HUES48 (cell line): ENCODE measurements around the gene ACD.
"Not testable (repeated sequence)": the region's sequence is repeated elsewhere in the genome, so short reads cannot be mapped to it uniquely, and the experiment has no call there.

Source experiments
- H3K27ac ChIP-seq: one replicate; pipeline ENCODE4 v1.7.0; 2013; ENCODE audit warnings: low read depth, low read length, inconsistent platforms
- H3K27me3 ChIP-seq: 2 replicates; pipeline ENCODE4 v1.6.1; 2013; ENCODE audit warnings: mild to moderate bottlenecking, low read length; ENCODE audit not compliant: control insufficient read depth, insufficient read depth
- H3K36me3 ChIP-seq: 2 replicates; pipeline ENCODE4 v1.6.1; 2013; ENCODE audit warnings: low read length; ENCODE audit not compliant: control insufficient read depth, insufficient read depth
- H3K4me1 ChIP-seq: 2 replicates; pipeline ENCODE4 v1.6.1; 2013; ENCODE audit warnings: mild to moderate bottlenecking, low read length; ENCODE audit not compliant: control insufficient read depth, insufficient read depth
- H3K4me3 ChIP-seq: 2 replicates; pipeline ENCODE4 v1.5.1; 2013; ENCODE audit warnings: mild to moderate bottlenecking, low read depth, low read length
- H3K9ac ChIP-seq: 2 replicates; pipeline ENCODE4 v1.6.1; 2013; ENCODE audit warnings: mild to moderate bottlenecking, low read depth, low read length, moderate library complexity
- H3K9me3 ChIP-seq: 2 replicates; pipeline ENCODE4 v1.6.1; 2013; ENCODE audit warnings: low read length; ENCODE audit not compliant: control insufficient read depth, insufficient read depth

ACD gene

DNA sequence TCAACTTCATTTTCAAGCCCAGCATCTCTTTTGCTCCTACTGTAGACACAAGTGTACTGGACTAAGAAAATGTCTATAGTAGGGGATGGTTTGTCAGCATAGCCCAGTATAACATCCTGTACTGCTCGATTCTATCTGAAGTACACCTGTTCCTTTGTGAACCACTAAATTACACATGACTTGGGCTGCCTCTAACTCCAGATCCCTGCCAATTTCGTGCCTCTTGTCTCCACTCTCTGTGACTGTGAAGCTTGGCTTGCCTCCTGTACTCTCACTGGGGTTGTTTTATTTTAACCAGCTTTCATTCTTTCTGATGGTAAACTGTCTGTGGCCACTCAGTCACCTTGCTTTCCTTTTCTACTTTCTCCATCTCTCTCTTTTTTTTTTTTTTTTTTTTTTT, 34.6 kb upstream of the ACD start:
- no peaks in the 10 kb centered on the region for H3K36me3 ChIP-seq
- H3K4me3 ChIP-seq: no peak overlapping the region
- no peaks in the 10 kb centered on the region for H3K27me3 ChIP-seq
- H3K9me3 ChIP-seq: no peaks in the 10 kb centered on the region
- H3K9ac ChIP-seq: no peak overlapping the region
- no peak overlapping the region for H3K27ac ChIP-seq
- no peaks in the 10 kb centered on the region for H3K4me1 ChIP-seq

DNA sequence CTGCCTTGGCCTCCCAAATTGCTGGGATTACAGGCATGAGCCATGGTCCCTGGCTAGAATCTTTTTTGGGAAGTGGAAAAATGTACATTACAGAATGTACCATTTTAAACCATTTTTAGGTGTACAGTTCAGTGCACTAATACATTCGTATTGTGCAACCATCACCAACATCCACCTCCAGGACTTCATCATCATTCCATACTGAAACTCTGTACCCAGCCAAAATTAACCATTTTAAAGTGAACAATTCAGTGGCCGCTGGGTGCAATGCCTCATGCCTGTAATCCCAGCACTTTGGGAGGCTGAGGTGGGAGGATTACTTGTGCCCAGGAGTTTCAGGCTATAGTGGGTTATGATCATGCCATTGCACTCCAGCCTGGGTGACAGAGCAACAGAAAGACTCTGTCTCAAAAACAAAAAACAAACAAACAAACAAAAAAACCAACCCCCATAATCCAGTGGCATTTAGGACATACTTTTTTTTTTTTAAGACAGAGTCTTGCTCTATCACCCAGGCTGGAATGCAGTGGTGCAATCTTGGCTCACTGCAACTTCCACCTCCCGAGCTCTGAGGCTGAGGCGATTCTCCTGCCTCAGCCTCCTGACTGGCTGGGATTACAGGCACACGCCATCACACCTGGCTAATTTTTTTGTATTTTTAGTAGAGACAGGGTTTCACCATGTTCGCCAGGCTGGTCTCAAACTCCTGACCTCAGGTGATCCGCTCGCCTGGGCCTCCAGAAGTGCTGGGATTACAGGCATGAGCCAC, 33.6 kb upstream of the ACD start:
- not testable (repeated sequence) for H3K9ac ChIP-seq, H3K27me3 ChIP-seq, H3K9me3 ChIP-seq, H3K36me3 ChIP-seq, H3K27ac ChIP-seq, H3K4me3 ChIP-seq, H3K4me1 ChIP-seq

GRCh38 chr16:67685388-67686112, 25.5 kb upstream of the ACD start:
- H3K36me3 ChIP-seq: peaks cover 38% of the 10 kb centered on the region
- no peak overlapping the region for H3K9ac ChIP-seq
- no peak overlapping the region for H3K27ac ChIP-seq
- H3K9me3 ChIP-seq: no peaks in the 10 kb centered on the region
- no peak overlapping the region for H3K4me3 ChIP-seq
- H3K4me1 ChIP-seq: no peaks in the 10 kb centered on the region
- no peaks in the 10 kb centered on the region for H3K27me3 ChIP-seq

DNA sequence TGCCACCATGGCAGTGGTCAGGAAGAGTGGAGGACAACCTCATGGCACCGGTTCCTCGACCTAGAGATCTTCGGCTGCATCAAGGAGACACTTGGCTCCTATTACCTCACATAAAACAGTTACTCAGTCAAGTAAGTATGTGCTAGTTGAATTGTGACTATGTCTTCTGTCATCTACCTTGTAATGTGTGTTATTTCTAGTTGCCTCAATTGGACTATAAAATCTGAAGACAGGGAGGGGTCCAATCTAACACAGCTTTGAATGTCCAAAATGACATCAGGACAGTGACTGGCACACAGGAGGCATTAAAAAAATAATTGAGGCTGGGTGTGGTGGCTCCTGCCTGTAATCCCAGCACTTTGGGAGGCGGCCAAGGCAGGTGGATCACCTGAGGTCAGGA, 23.7 kb upstream of the ACD start:
- H3K9me3 ChIP-seq: no peaks in the 10 kb centered on the region
- H3K36me3 ChIP-seq: peaks cover 38% of the 10 kb centered on the region
- H3K9ac ChIP-seq: no peak overlapping the region
- no peak overlapping the region for H3K4me3 ChIP-seq
- no peak overlapping the region for H3K27ac ChIP-seq
- H3K4me1 ChIP-seq: no peaks in the 10 kb centered on the region
- H3K27me3 ChIP-seq: no peaks in the 10 kb centered on the region

DNA sequence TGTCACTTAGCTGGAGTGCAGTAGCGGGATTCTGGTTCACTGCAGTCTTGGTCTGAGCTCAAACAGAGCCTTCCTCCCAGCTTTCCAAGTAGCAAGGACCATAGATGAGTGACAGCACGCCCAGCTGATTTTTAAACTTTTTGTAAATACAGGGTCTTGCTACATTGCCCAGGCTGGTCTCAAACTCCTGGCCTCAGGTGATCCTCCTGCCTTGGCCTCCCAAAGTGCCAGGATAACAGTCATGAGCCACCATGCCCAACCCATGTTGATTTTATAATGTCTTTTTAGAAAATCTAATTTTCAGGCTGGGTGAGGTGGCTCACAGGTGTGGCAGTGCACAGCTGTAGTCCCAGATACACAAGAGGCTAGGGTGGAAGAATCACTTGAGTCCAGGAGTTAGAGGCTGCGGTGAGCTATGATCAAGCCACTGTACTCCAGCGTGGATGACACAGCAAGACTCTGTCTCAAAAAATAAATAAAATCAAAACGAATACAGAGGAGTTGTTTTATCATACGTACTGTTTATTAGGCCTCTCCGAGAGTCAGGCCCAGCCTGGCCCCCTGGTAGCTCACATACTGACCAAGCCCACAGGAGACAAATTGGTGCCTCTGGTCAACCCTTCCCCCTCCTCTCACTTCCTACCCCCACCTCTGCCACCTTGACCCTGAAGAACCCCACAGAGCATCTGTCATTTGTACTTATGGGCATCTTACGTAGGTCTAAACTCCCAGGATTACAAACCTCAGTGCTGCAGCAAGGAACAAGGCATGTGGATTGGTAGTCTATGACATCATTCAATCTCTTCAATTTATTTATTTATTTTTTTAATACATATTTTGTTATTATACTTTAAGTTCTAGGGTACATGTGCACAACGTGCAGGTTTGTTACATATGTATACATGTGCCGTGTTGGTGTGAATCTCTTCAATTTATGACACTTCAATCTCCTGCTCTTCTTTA, 20.2 kb upstream of the ACD start:
- H3K4me1 ChIP-seq: no peaks in the 10 kb centered on the region
- no peaks in the 10 kb centered on the region for H3K9me3 ChIP-seq
- H3K36me3 ChIP-seq: peaks cover 33% of the 10 kb centered on the region
- H3K27ac ChIP-seq: no peak overlapping the region
- no peaks in the 10 kb centered on the region for H3K27me3 ChIP-seq
- no peak overlapping the region for H3K9ac ChIP-seq
- H3K4me3 ChIP-seq: no peak overlapping the region

- Histone ChIP-seq H3K9me3 (no peaks in the 10 kb centered on the region), H3K4me3 (no peak overlapping the region), H3K27ac (no peak overlapping the region), H3K27me3 (no peaks in the 10 kb centered on the region), H3K36me3 (peaks cover 21% of the 10 kb centered on the region), H3K9ac (no peak overlapping the region), H3K4me1 (no peaks in the 10 kb centered on the region)
Observed at GRCh38 chr16:67678354-67679023, 18.4 kb upstream of the ACD start.

DNA sequence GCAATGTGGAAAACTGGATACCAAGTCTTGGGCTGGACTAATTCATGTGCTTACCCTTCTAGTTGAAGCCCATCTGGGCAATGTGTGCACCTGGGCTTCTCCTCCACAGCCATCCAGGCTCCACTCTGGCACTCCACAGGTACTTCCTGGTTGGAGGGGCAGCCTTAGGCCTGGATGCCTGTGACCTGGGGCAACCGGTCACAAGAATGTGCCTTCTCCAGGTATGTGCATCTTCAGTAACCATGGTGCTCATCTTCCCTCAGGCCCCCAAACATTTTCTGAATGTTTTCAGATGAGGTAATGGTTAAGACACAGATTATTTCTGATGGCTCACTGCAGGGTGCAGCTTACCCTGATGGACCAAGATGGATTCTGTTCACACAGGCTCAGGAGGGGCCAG, 17.7 kb upstream of the ACD start:
- H3K27ac ChIP-seq: no peak overlapping the region
- H3K9ac ChIP-seq: no peak overlapping the region
- H3K27me3 ChIP-seq: no peaks in the 10 kb centered on the region
- H3K4me3 ChIP-seq: no peak overlapping the region
- peaks cover 14% of the 10 kb centered on the region; the same call in 1 of the 2 replicates for H3K36me3 ChIP-seq
- H3K9me3 ChIP-seq: no peaks in the 10 kb centered on the region
- H3K4me1 ChIP-seq: no peaks in the 10 kb centered on the region

DNA sequence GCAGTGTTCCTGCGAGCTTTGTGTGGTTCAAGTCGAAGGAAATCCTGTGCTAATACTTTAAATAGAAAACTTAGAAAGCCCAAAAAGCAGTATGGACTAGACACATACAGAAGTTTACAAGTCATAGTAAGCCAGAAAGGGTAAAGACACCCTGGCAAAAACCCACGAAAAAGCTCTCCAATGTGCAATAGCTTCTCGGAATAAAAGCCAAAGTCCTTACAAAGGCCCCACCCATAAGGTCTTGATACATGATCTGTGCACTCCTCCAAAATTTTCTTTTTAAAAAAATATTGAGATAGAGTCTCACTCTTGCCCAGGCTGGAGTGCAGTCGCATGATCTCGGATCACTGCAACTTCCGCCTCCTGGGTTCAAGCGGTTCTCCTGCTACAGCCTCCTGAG, 16.9 kb upstream of the ACD start:
- Histone ChIP-seq H3K4me1 (no peaks in the 10 kb centered on the region), H3K9ac (no peak overlapping the region), H3K36me3 (peaks cover 10% of the 10 kb centered on the region; the same call in 1 of the 2 replicates), H3K27me3 (no peaks in the 10 kb centered on the region), H3K27ac (no peak overlapping the region), H3K4me3 (no peak overlapping the region), H3K9me3 (no peaks in the 10 kb centered on the region)

DNA sequence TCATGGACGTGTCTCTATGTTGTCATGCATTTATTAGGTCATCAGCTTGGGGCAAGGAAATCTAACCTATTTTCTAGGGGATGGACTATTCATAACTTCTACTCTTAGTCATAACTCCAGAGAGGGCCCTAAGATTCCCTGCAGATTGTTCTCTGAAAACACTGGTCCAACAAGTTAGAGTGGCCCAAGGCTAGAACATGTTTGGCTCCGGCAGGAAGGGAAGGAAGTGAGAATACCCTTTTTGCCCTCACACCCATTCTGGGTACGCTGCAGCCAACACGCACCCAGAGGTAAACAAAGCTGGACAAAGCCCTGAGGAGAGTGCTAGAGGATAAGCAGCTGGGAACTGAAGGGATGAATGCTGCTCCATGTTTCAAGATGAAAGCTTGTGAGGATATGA, 16.5 kb upstream of the ACD start:
- Histone ChIP-seq H3K27ac (no peak overlapping the region), H3K9ac (no peak overlapping the region), H3K4me3 (no peak overlapping the region), H3K4me1 (no peaks in the 10 kb centered on the region), H3K9me3 (no peaks in the 10 kb centered on the region), H3K27me3 (no peaks in the 10 kb centered on the region), H3K36me3 (peaks cover 10% of the 10 kb centered on the region; the same call in 1 of the 2 replicates)

GRCh38 chr16:67675999-67676398, 15.9 kb upstream of the ACD start:
- H3K9ac ChIP-seq: no peak overlapping the region
- no peak overlapping the region for H3K4me3 ChIP-seq
- no peaks in the 10 kb centered on the region for H3K27me3 ChIP-seq
- peaks cover 7% of the 10 kb centered on the region; the same call in 1 of the 2 replicates for H3K36me3 ChIP-seq
- no peaks in the 10 kb centered on the region for H3K9me3 ChIP-seq
- H3K4me1 ChIP-seq: no peaks in the 10 kb centered on the region
- no peak overlapping the region for H3K27ac ChIP-seq
